Tibial nerve (tissue), 4 donors: Measurements from ENCODE around the gene HOXA11. TPM values are rescaled to one million over a fixed set of nuclear protein-coding genes. Genes with fewer than 3 reads are reported as not detected.
A peak's percentile ranks its signal among the peaks of the same experiment; 100 is the strongest.

Experiments used
- DNase-seq, 2 donors: peaks; one replicate each; pipeline ENCODE4 v3.0.0-alpha.2; 2019; ENCODE audit warnings: low spot score in 2 of 2
- H3K27ac ChIP-seq, 4 donors: fragments of 200-600 bp; sonication (generic) in 3 of 4; one replicate each; pipeline ENCODE4 v1.5.1; 2017 to 2019; ENCODE audit warnings: mild to moderate bottlenecking in 1 of 4
- H3K27me3 ChIP-seq, 2 donors: fragments of 200-600 bp; sonication (generic) in 1 of 2; one replicate each; pipeline versions ENCODE4 v1.5.1 to v1.6.0; 2017 to 2019
- H3K36me3 ChIP-seq, 3 donors: fragments of 200-600 bp; sonication (generic); one replicate each; pipeline ENCODE4 v1.5.1; 2018 to 2019
- H3K4me1 ChIP-seq, 4 donors: fragments of 200-600 bp; sonication (generic) in 3 of 4; one replicate each; pipeline ENCODE4 v1.5.1; 2017 to 2019
- H3K4me3 ChIP-seq, 4 donors: fragments of 200-600 bp; sonication (generic) in 3 of 4; one replicate each; pipeline ENCODE4 v1.5.1; 2017 to 2019; ENCODE audit warnings: mild to moderate bottlenecking in 1 of 4, moderate library complexity in 1 of 4
- H3K9me3 ChIP-seq, 4 donors: fragments of 200-600 bp; sonication (generic) in 3 of 4; one replicate each; pipeline ENCODE4 v1.5.1; 2017 to 2019
- EP300 ChIP-seq, 2 donors: sonication (generic); formaldehyde crosslinking; IDR thresholded peaks; one replicate each; pipeline ENCODE4 v1.6.1; 2017; ENCODE audit warnings: antibody characterized with exemption in 2 of 2, mild to moderate bottlenecking in 1 of 2
- POLR2A ChIP-seq, 2 donors: fragments of 450-650 bp; IDR thresholded peaks; one replicate each; pipeline ENCODE4 v1.6.1; 2017; ENCODE audit warnings: antibody characterized with exemption in 2 of 2, mild to moderate bottlenecking in 2 of 2, moderate library complexity in 2 of 2
- WGBS, 2 donors: methylation state at CpG; one replicate each; pipeline ENCODE4 v1.1.5; 2018; 5-methylcytosine and 5-hydroxymethylcytosine counted together
- total RNA-seq, 4 donors: library from RNA; depleted of rRNA; stranded (reverse); fragments of >200 nt; gene quantifications; one replicate each; pipeline ENCODE4 v1.1.0, GENCODE V29; 2016
- TF ChIP-seq, protein P1 (sequence below), 5 experiments: fragments of 200-600 bp in 3 of 5; fragments of 450-650 bp in 2 of 5; sonication (generic) in 3 of 5; IDR thresholded peaks; one replicate each; pipeline ENCODE4 v1.5.1; 2016 to 2019; ENCODE audit warnings: antibody characterized with exemption in 5 of 5, mild to moderate bottlenecking in 3 of 5, moderate library complexity in 2 of 5

Gene HOXA11
- total RNA-seq, 4 donors from 2014 or later: 5.0 to 13.2 (median 9.5) TPM

DNA sequence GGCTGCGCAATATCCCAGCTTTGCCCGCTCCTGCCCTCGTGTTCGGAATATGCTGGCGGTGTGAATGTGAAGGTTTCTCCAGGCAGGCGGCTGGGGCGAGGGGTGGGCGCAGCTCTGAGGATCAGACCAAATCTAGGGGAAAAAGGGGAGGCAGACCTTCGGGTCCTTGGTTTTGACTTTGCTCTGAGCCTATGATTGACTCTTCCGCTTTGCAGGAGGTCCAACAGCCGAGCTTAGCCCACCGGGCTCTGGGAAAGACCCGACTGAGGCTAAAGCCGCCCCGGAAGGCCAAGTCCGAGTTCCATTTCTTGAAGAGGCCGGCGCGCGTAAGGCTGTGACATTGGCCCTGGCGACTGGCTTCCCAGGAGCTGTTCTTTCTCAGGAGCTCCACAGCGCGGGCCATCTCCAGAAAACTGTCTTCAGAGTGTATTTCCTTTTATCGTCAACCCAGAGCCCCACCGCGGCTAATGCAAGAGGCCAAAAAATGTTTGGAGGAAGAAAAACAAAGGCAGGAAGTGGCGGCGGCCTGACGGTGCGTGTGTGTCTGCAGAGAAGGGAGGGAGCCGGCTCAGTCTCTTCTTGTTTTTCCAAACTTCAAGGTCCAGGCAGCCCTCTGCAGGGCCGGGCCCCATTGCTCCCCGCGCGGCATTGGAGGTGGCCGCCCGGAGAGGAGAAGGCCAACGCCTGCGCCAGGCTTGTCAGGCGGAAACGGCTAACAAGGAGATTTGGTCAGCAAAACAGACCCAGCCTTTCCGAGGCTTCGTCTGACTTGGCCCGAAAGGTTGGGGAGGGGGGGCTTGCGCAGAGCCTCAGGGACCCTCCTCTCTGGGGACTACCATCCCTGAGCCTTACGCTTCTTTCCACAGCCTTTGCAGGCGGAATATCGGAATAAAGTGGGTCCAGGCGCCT, 3.6 kb upstream of the HOXA11 start:
- DNase-seq: peak in 1 of 2 donors; percentile 31
- 10 to 18% methylated on average over 43 to 46 of the region's 49 CpGs for WGBS, 2 donors
- Histone ChIP-seq H3K27me3 (peaks cover 0 to 95% of the 10 kb centered on the region in 2 donors), H3K4me3 (peak overlapping the region; percentile 4 to 27 (median 20)), H3K27ac (peak overlapping the region in 2 of 4 donors; percentile 54 to 87), H3K4me1 (peaks cover 0 to 65% (median 44%) of the 10 kb centered on the region in 4 donors), H3K36me3 (no peaks in the 10 kb centered on the region), H3K9me3 (no peaks in the 10 kb centered on the region)
- TF ChIP-seq POLR2A (IDR thresholded peaks at IDR 0.05): no peak
- TF ChIP-seq, protein P1, sequence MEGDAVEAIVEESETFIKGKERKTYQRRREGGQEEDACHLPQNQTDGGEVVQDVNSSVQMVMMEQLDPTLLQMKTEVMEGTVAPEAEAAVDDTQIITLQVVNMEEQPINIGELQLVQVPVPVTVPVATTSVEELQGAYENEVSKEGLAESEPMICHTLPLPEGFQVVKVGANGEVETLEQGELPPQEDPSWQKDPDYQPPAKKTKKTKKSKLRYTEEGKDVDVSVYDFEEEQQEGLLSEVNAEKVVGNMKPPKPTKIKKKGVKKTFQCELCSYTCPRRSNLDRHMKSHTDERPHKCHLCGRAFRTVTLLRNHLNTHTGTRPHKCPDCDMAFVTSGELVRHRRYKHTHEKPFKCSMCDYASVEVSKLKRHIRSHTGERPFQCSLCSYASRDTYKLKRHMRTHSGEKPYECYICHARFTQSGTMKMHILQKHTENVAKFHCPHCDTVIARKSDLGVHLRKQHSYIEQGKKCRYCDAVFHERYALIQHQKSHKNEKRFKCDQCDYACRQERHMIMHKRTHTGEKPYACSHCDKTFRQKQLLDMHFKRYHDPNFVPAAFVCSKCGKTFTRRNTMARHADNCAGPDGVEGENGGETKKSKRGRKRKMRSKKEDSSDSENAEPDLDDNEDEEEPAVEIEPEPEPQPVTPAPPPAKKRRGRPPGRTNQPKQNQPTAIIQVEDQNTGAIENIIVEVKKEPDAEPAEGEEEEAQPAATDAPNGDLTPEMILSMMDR (IDR thresholded peaks at IDR 0.05): no peak
- no peak for TF ChIP-seq EP300 (IDR thresholded peaks at IDR 0.05)

DNA sequence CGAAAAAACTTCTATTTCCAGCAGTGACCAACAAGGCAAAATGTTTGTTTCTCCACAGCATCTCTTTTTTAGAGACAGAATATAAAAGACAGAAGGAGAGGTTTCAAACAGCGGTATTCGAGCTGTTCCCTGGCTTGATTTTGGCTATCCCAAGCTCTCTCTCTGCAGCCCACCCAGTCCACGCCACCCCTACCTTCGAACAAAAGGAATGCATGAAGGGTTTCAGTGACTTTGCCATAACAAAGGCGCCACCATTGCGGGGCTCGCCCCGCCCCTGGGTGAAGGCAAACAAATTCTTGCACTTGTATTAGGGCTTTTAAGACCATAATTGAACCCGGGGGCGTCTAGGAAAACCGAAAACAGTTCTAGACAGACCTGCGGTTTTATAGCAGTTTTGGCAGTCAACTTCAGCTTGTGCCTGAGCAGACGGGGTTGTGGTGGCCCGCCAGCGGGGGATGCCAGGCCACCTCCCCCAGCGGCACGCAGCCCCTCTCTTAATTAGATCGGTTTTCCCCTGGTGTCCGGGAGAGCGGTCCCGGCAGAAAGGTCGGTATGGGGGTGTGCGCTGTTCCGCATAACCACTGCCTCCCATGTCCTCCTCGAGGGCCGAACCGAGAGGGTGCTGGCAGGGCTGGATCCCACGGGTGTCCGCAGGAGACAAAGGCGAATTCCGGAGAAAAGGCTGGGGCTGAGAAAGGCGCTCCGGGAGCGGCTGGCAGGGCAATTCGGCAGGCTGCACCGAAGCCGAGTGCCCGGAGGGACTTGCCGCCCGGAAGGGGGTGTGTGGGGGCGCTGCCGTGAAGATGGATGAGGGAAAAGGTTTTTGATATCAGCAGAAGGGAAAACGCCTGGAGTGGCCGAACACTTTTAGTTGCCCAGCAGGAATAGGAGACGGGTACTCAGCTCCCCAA, 2.7 kb upstream of the HOXA11 start:
- peak overlapping the region in 2 of 4 donors; percentile 54 to 87 for H3K27ac ChIP-seq
- peaks cover 0 to 65% (median 45%) of the 10 kb centered on the region in 4 donors for H3K4me1 ChIP-seq
- no peaks in the 10 kb centered on the region for H3K36me3 ChIP-seq
- H3K27me3 ChIP-seq: peaks cover 0 to 95% of the 10 kb centered on the region in 2 donors
- H3K9me3 ChIP-seq: no peaks in the 10 kb centered on the region
- WGBS, 2 donors: 12 to 32% methylated on average over 38 to 46 of the region's 46 CpGs
- TF ChIP-seq EP300 (IDR thresholded peaks at IDR 0.05) (no peak), POLR2A (IDR thresholded peaks at IDR 0.05) (no peak)
- TF ChIP-seq, protein P1 (IDR thresholded peaks at IDR 0.05): no peak
- peak in 1 of 2 donors; percentile 13 for DNase-seq
- H3K4me3 ChIP-seq: peak overlapping the region in 3 of 4 donors; percentile 15 to 27 (median 24)

DNA sequence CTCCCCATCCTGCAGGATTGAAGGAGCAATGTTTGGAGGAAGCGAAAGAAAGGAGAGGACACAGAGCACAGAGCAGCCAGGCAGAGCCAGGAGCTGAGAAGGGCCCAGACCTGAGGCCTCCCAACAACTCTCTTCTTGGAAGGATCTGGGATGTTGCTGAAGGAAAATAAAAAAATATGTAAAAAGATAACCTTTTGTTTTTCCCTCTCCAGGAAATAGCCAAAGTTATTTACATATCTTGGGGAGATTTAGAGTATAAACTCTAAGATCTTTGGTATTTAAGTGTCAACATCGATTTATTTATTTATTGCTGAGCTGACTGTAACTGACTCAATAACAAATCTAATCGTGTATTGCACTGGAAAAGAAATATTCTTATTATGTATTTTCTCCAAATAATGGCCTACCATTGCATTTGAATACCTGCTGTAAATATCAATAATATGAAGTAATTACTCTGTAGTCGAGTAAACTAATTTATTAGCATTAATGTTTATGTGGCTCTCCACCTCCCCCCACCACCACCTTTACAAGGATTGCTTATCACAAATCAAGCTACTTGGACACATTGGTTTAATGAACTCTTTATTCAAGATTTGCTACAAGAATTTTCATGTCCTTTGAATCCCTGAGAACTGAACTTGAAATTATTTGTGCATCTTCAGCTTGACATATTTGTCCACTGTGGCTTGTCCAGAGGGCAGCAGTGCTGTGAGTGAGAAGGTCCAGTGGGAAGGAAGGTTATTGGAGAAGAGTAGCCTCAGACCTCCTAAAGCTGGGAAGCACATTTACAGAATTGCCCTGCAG, 1.8 kb upstream of the HOXA11 start:
- H3K27ac ChIP-seq: peak overlapping the region in 2 of 4 donors; percentile 81 to 87
- H3K4me3 ChIP-seq: peak overlapping the region in 1 of 4 donors; percentile 43
- TF ChIP-seq POLR2A (IDR thresholded peaks at IDR 0.05): no peak
- TF ChIP-seq, protein P1 (IDR thresholded peaks at IDR 0.05): no peak
- TF ChIP-seq EP300 (IDR thresholded peaks at IDR 0.05): no peak
- H3K4me1 ChIP-seq: peaks cover 0 to 59% (median 42%) of the 10 kb centered on the region in 4 donors
- 44 to 59% methylated on average over 4 of the region's 4 CpGs for WGBS, 2 donors
- peaks cover 0 to 98% of the 10 kb centered on the region in 2 donors for H3K27me3 ChIP-seq
- no peaks in the 10 kb centered on the region for H3K9me3 ChIP-seq
- no peaks in the 10 kb centered on the region for H3K36me3 ChIP-seq
- no peak for DNase-seq

DNA sequence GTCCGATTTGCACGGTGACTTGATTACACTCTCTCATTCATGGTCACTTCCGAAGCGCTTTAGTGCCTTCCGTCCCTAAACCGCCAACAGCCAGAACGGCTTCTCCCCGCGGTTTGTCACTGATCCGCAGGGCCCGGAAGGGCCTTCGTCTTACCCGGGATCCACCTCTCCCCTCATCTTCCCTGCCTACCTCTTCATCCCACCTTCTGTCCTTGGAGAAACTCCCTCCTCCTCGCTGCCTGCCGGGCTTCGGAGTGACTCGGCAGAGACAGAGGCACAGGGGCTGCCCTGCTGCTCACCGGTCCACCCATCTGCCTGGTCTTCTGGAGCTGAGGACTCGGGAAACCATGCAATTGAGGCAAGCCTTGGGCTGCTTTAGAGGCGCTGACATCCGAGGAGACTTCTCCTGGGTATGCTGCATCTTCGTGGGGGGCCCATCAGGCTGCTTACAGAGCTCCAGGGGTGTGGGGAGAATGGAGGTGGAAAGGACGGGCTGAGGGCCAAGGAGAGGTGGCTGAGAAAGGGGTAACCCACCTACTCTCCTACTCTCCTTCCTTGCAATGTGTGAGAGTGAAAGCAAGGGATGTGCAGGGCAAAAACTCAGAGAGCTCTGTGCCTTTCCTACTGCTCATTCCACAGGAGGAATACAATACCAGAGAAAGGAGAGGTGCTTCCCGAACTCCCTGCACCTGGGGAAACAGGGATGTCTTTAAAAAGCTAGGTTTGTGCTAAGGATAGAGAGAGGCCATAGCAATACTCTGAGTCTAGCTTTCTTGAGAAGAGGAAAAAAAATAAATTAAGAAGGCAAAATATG, 1.0 kb upstream of the HOXA11 start:
- Histone ChIP-seq H3K4me3 (peak overlapping the region in 3 of 4 donors; percentile 11 to 61 (median 43)), H3K4me1 (peaks cover 0 to 58% (median 42%) of the 10 kb centered on the region in 4 donors), H3K27ac (peak overlapping the region in 3 of 4 donors; percentile 63 to 87 (median 81)), H3K9me3 (no peaks in the 10 kb centered on the region), H3K27me3 (peaks cover 0 to 98% of the 10 kb centered on the region in 2 donors), H3K36me3 (no peaks in the 10 kb centered on the region)
- TF ChIP-seq, protein P1 (IDR thresholded peaks at IDR 0.05): no peak
- TF ChIP-seq POLR2A (IDR thresholded peaks at IDR 0.05) (no peak), EP300 (IDR thresholded peaks at IDR 0.05) (no peak)
- peak in 1 of 2 donors; percentile 17 for DNase-seq
- WGBS, 2 donors: 12 to 50% methylated on average over 22 to 24 of the region's 24 CpGs
